ENCODE measurements around the gene MECR.
"Not testable (repeated sequence)": the region's sequence is repeated elsewhere in the genome, so short reads cannot be mapped to it uniquely, and the experiment has no call there.

MECR gene

GRCh38 chr1:29235955-29236711 lies 5.4 kb upstream of the MECR start, which contains the start of gene PTPRU:
PTPRU (plus strand) TSS chr1:29236522; CDS start chr1:29236645, 123 bp downstream.
- DNase-seq (ENCODE audit: low spot score), result peak; percentile 83

GRCh38 chr1:29234881-29235280 lies 4.1 kb upstream of the MECR start:
- not testable (repeated sequence) for DNase-seq (ENCODE audit: low spot score)

GRCh38 chr1:29234471-29234870 lies 3.7 kb upstream of the MECR start:
- DNase-seq (ENCODE audit: low spot score), result no peak

- no peak for DNase-seq (ENCODE audit: low spot score)
Observed at GRCh38 chr1:29233693-29234092, 3.0 kb upstream of the MECR start.

- DNase-seq (ENCODE audit: low spot score), result no peak
Observed at GRCh38 chr1:29232387-29232786, 1.7 kb upstream of the MECR start.

GRCh38 chr1:29230204-29230552 lies 556 bp downstream of the MECR start:
- no peak for DNase-seq (ENCODE audit: low spot score)

- DNase-seq (ENCODE audit: low spot score), result no peak
Observed at GRCh38 chr1:29227511-29227910, 3.2 kb downstream of the MECR start.

GRCh38 chr1:29225361-29225760 lies 5.4 kb downstream of the MECR start:
- DNase-seq (ENCODE audit: low spot score), result no peak

GRCh38 chr1:29224356-29224837 lies 6.3 kb downstream of the MECR start:
- DNase-seq (ENCODE audit: low spot score), result no peak

- no peak for DNase-seq (ENCODE audit: low spot score)
Observed at GRCh38 chr1:29223521-29223920, 7.2 kb downstream of the MECR start.

GRCh38 chr1:29222686-29223085 lies 8.0 kb downstream of the MECR start:
- no peak for DNase-seq (ENCODE audit: low spot score)

GRCh38 chr1:29222260-29222659 lies 8.5 kb downstream of the MECR start:
- not testable (repeated sequence) for DNase-seq (ENCODE audit: low spot score)

GRCh38 chr1:29221296-29221695 lies 9.4 kb downstream of the MECR start:
- no peak for DNase-seq (ENCODE audit: low spot score)

- DNase-seq (ENCODE audit: low spot score), result no peak
Observed at GRCh38 chr1:29218223-29218622, 12.5 kb downstream of the MECR start.

GRCh38 chr1:29217633-29218032 lies 13.1 kb downstream of the MECR start:
- no peak for DNase-seq (ENCODE audit: low spot score)

GRCh38 chr1:29213055-29213454 lies 17.7 kb downstream of the MECR start:
- no peak for DNase-seq (ENCODE audit: low spot score)

GRCh38 chr1:29211086-29212030 lies 19.4 kb downstream of the MECR start:
- DNase-seq (ENCODE audit: low spot score), result no peak

- DNase-seq (ENCODE audit: low spot score), result no peak
Observed at GRCh38 chr1:29210278-29211085, 20.3 kb downstream of the MECR start.

- no peak for DNase-seq (ENCODE audit: low spot score)
Observed at GRCh38 chr1:29209173-29209572, 21.6 kb downstream of the MECR start.

- DNase-seq (ENCODE audit: low spot score), result no peak
Observed at GRCh38 chr1:29208442-29208841, 22.3 kb downstream of the MECR start.

- peak; percentile 96 for DNase-seq (ENCODE audit: low spot score)
Observed at GRCh38 chr1:29202584-29203340, 28.0 kb downstream of the MECR start.

All from LoVo (cell line).